ENCODE results near the gene FBXO4.

Gene FBXO4, protein sequence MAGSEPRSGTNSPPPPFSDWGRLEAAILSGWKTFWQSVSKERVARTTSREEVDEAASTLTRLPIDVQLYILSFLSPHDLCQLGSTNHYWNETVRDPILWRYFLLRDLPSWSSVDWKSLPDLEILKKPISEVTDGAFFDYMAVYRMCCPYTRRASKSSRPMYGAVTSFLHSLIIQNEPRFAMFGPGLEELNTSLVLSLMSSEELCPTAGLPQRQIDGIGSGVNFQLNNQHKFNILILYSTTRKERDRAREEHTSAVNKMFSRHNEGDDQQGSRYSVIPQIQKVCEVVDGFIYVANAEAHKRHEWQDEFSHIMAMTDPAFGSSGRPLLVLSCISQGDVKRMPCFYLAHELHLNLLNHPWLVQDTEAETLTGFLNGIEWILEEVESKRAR

DNA sequence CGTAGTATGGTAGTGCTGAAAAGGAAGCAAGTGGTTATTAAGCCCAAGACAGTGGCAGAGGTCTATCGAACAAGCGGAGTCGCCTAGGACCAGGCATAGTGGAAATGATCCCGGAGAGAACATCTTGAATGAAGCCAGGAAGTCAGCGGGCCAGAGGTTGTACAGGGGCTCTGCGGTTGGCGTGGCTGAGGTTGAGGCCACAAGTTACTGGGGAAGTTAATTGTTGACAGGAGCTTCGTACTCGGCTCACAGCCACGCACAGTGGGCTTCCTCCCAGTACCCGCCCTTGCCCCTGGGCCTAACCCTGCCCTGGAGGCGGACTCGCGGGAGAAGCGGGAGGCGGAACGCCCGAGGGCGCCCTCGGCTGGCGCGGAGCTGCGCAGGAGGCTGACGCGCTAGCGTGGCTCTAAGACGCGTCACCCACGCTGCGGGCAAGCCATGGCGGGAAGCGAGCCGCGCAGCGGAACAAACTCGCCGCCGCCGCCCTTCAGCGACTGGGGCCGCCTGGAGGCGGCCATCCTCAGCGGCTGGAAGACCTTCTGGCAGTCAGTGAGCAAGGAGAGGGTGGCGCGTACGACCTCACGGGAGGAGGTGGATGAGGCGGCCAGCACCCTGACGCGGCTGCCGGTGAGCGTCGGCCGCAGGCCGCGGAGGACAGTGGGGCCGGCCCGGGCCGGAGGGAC is at the start of gene FBXO4:
Gene FBXO4, plus strand, starts transcription at position 410 of the 683 bp plus-strand sequence. Its CDS starts 29 bp downstream, at position 439.
- peak; percentile 91 for DNase-seq

DNA sequence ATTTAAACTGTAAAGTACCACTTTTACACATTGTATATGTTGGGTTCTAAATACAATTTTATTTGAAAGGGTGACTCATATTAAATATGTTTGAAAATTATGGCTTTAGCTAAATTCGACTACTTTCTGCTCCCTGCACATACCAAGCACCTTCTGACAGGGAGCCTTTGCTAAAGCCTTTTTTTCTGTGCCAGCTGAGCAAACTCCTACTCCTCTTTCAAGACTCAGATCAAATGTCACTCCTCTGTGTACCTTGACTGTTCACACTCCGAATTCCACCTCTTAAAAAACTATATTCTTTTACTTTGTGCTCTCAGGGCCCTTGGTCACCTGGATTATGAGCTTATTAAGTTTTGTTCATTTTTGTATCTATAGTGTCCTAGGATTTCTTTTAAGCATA is 48.4 kb upstream of the FBXO4 start:
- DNase-seq, result no peak

DNA sequence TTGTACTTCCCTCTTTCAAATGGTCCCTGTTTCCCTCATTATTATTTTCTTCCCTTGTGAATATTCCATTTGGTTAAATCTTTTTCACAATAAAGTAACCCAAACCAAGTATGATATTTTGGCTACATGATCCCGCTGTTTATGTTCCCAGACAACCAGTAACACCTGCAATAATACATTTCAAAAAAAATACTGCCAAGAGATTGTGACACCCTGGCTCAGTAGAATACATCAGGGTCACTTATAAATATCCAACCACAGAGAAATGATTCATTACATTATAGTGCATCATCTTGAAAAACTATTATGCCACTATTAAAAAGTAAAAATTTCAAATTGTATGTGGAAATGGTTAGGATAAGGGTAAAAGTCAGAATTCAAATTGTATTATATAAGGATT is 47.7 kb upstream of the FBXO4 start:
- no peak for DNase-seq

DNA sequence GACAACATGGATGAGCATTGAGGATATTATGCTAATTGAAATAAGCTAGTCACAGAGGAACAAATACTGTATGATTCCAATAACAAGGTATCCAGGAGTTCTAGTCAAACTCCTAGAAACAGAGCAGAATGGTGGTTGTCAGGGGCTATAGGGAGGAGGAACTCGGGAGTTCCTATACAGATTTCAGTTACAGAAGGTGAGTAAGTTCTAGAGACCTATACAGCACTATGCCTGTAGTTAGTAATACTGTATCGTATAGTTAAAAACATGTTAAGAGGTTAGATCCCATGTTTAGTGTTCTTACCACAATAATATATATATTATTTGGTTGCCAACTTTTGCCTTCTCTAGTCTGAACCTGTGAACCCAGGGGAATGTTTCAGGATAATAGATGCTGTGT is 46.9 kb upstream of the FBXO4 start:
- no peak for DNase-seq

DNA sequence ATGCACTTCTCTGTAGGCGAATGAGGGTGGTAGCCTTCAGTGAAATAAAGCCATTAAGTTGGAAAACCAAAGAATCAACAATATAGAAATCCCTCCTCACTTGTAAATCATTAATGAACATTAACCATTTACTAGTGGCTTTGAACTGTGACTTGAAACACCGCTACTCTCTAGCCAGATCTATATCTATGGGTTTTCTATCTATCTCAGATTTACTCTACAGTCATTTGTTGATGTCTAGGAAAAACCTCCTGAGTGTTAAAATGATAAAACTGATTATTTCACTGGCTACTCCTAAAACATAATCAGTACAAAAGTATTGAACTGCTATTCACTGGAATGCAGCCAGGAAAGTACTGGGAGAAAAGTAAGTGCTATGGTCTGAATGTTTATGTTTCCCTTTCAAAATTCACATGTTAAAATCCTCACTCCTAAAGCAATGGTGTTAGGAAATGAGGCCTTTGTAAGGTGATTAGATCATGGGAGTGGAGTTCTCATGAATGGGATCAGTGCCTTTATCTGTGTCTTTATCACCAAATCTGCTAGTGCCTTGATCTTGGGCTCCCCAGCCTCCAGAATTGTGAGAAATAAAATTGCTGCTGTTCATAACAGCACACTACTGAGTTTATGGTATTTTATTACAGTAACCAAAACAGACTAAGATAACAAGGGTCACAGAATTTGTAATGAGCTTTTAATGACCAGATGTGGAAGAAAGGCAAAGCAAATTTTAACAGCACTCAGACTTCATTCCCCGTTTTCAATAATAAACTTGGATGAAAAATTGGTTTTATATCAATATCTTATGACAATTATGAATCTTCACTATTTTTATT is 46.2 kb upstream of the FBXO4 start:
- no peak for DNase-seq

DNA sequence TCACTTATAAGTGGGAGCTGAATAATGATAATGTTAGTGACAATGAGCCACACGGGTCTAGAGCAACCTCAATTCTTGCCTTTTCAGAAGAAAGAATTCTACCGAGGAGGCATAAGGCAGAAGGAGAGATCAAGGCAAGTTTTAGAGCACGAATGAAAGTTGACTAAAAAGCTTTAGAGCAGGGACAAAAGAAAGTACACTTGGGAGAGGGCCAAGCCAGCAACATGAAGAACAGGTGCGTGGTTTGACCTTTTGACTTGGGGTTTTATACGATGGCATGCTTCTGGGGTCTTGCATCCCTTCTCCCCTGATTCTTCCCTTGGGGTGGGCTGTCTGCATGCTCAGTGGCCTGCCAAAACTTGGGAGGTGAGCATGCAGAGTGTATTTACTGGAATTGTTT is 42.3 kb upstream of the FBXO4 start:
- DNase-seq, result no peak

DNA sequence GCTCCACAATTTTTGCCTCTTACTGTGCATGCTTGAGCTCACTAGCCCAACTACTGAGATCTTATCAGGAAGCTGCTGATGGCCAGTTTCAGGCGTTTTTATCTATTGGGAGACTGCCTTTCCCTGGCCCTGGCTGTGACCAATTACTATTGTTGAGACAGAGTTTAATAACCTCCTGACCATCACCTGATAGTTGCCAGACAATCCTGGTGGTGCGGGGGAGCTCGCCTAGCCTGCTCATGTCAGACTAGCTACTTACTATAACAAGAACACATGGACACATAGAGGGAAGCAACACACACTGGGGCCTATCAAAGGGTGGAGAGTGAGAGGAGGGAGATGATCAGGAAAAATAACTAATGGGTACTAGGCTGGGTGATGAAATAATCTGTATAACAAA is 41.8 kb upstream of the FBXO4 start:
- DNase-seq, result no peak

DNA sequence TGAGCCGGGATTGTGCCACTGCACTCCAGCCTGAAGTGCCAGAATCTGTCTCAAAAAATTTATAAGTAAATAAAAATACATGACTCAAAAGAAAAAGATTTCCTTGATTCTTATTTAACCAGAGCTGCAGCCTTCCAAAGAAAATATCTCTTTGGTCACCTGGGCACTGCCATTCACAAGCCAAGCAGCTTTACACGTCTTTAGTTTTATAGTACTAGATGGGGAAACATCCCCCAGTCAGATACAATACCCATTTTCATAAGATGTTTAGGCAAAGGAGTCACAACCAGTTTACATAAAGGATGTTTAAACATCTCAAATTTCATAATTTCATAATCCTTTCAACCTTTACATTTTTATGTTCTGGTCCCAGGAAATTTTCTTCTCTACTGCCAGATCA is 41.1 kb upstream of the FBXO4 start:
- no peak for DNase-seq

DNA sequence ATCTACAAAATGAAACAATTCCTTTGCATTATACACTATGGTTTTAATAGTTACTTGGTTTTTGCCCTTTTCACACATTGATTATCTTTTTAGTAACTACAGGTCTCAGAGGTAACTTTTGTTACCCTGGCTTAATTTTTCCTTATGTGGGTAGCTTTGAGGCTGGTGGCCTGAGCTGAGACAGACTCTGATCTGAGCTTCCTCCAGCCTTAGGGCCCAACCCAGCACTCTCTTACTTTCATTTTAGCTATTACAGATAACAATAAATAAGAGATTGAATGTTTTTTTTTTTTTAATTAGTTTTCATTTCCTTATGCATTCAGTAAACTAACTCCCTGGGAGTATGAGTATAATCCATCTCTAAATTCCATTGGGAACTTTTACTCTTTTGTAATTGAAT is 39.8 kb upstream of the FBXO4 start:
- DNase-seq, result no peak

DNA sequence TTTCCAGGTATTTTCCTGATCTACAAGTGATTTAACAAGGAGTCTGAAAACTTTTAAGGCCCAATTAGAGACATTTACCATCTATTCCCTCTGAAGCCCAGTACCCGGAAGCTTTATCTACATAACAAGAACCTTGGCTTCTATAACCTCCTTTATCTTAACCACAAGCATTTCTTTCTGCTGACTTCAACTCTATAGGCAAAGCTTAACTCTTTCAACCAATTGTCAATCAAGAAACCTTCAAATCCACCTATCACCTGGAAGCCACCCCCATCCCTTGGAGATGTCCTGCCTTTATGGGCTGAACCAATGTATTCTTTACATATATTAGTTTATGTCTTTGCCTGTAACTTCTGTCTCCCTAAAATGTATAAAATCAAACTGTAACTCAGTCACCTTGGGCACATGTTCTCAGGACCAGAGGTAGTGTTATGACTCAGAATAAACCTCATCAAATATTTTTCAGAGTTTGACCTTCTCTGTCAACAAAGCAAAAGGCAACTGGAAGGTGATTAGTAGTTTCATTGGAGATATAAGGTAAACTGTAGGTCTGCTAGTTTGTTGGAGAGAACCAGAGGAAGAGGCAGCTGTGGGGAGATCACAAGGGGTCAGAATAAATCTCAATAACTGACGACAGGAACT is 33.9 kb upstream of the FBXO4 start:
- DNase-seq, result no peak

DNA sequence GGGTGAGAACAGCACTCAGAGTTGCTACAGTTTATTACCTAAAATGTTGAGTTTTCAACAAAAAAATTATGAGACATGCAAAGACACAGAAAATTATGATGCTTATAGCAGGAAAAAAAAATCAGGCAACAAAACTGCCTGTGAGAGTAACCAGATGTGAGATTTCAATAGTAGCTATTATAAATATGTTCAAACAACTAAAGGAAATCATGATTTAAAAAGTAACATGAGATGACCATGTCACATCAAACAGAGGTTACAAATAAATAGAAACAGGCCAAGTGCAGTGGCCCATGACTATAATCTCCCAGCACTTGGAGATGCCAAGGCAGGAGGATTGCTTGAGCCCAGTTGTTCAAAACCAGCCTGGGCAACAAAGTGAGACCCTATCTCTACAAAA is 33.0 kb upstream of the FBXO4 start:
- DNase-seq, result no peak

DNA sequence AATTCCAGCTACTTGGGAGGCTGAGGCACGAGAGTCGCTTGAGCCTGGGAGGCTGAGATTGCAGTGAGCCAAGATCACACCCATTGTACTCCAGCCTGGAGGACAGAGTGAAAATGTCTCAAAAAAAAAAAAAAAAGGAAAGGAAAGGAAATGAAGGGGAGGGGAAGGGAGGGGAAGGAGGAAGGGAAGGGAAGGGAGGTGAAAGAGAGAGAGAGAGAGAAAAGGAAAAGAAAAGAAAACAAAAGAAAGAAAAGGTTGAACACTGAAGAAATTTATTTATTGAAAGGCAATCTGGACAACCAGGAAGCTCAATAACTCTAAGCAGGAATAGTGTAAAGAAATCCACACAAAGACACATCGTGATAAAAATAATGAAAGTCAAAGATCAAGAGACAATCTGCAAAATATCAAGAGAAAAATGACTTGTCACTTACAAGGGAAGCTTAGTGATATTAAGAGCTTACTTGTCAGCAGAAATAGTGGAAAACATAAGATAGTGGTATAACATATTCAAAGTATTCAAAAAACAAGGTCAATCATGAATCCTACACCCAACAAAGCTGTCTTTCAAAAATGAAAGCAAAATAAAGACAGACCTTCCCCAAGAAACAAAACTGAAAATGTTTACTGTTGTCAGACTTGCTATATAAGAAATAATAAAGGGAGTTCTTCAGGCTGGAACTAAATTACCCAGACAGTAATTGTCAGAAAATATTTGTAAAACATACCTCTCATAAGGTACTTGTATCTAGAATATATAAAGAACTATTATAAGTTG is 31.8 kb upstream of the FBXO4 start:
- DNase-seq, result no peak

DNA sequence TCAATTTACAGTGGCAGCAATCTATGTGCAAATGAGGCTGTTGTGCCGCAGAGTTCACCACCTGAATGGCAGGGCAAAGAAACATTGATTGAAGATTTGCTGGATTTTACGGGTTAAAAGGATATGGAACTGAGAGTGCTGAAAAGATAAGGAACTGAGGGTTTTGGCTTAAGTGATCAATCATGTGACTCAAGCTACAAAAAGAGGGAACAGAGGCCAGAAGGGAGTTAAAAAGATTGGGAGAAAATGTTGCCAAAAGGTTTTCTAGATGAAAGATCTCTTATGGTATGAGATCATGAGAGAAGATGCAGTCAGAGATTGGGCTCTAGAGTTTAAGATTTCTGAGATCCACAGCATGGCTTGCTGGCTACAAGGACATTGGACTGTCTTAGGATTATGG is 28.9 kb upstream of the FBXO4 start:
- no peak for DNase-seq

DNA sequence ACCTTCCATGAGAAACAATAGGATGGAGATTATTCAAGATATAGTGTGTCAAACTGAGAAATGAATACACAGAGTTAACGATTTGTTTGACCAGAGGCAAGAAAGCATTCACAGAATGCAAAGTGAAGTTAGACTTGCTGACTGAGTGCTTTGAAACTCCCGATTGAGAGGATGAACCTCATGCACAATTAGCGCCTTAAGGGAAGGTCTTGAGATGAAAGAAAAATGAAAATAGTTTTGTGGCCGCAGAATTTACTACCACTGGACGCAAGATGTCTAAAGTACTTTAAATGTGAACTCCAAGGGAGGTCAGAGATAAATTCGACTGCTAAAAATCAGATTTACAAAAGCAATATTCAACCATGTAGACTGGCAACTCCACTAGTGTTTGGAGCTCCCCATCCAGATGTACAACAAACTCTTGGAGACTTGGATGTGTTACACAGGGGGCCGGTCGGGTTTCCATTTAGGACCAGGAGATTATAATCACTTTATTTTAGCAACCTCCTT is 21.6 kb upstream of the FBXO4 start:
- no peak for DNase-seq

DNA sequence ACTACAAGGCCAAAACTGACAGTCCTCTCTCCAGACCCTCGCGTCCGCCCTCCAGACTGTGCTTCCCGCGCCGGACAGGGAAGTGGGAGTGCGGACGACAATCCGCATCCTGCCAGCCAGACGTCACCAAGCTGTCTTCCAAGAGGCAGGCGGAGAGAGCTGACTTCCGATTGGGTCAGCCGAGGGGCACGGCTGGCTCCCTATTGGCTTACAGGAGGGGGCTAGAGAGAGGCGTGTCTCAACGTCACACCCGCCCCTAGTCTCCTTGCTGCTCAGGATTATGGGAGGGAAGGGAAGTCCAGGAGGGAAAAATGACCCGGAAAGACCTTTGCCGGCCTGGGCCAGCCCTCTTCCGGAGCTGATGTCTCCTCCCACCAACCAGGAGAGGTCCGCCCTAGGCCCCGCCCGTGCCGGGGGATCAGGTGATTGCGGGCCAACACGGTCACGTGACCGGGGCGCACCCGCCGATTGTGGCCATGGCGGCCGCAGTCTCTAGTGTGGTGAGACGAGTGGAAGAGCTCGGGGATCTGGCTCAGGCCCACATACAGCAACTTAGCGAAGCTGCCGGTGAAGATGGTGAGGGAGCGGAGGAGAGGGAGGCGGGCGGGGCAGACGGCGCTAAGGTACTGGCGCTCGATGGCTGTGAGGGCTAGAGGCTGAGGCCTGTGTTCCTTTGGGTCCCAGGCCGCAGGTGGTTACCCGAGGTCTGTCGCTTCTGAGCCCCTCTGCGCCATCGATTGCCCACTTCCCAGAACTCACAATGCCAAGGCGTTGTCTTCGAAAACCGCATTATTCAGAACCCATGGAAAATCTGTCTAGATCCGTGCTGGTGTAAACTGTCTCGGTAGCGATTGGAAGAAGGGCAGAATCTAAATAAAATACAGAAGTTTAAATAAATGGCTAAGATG is 20.9 kb upstream of the FBXO4 start, which contains the start of gene RIMOC1:
Gene RIMOC1, plus strand, starts transcription at position 453 of the 908 bp plus-strand sequence. Its CDS starts 24 bp downstream, at position 477.
- peak; percentile 95 for DNase-seq

DNA sequence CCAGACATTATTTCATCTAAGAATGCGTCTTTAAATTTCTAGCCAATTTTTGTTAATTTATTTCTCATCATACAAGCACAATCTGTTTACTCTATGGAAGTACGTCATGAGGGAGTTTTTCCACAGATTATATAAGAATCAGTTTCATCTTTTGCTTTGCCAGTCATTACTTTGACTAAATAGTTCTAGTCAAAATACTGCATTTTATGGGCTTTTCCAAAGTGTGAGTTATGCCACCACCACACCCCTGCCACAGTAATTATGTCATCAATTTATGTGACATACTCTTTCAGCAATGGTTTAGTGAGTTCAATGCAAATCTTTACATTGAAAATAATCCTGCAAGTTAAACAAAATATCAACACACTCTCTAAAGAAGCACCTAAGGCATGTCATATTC is 18.9 kb upstream of the FBXO4 start:
- DNase-seq, result no peak

DNA sequence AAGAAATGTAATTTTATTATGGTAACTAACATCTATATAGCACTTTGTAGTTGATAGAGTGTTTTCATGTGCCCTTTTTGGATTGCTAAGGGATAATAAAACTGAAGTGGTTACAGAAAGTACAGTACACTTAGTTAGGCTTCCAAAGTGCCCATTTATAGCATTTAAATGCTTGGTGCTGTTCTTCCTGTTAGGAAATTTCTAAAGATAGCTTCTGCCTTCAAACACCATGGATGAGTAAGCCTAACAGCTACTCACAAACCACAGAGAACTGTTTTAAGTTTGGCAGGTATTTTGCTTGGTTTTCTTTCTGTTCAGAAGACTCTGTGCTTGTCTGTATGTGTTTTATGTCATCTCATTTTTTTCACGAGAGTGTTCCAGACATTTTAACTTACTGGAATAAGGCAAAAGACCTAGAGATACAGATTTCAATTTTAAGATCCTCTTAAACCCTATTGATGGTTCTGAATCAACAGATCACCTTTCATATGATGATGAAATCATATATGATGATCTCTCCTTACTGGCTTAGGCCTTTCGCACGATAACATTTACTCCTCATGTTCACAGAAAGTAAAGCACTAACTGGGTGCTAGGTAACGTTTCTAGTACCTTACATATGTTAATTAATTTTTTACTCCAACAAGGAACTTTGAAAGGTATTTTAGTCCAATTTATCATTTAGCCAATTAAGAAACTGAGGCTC is 16.6 kb upstream of the FBXO4 start:
- DNase-seq, result no peak

DNA sequence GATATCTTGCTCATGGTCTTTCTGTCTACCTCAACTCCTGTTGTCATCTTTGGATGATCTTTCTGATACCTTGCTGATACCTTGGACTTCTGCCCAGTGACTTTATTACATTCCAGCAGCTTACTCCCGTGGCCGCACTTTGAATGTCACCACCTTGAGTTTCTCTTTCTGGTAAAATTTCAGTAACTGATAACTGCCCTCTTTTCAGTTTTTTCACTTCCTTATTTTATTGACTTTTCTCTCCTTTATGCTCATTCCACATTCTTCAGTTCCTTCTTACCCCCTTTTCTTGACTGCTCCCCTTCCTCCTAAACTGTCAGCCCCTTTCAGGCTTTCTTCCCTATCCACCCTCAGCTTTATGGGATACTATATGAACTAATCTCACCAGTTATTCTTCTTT is 7.0 kb upstream of the FBXO4 start:
- no peak for DNase-seq

DNA sequence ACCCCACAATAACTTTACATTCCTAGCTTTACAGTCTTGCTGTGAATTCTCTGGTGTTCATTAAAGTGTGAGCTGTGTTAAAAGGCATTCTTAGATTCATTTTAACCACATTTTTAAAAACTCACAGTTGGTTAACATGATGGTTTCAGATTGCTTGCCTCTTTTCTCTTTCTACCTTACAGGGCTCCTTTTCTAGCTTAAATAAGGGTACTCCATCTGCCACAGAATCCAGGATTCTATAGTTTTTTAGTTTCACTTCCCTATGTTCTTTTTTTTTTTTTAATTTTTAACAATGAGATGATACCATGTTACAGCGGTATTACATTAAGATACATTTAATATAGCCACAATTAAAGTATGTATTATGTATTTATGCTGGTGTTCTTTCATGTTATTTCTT is 3.9 kb upstream of the FBXO4 start:
- DNase-seq, result no peak

DNA sequence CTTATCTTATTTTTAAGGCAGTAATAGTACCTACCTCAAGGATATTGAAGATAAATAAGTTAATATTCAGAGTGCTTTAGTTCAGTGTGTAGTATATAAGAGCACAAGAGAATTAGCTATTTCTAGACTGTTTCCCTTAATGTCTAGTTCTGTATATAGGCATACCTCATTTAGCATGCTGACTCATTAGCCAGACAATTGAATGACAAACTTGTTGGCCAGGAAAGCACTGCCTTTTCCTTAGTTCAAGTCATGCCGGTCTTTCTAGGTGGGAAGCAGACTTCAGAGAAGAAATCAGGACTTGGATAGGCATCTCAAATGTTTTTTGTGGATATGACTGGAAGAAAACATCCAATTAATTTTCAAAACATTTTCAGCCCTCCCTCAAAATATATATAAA is 3.2 kb upstream of the FBXO4 start:
- DNase-seq, result no peak
